ENCODE measurements around the gene DDX42. TPM values are rescaled to one million over a fixed set of nuclear protein-coding genes. Genes with fewer than 3 reads are reported as not detected.

DDX42 gene
- total and polyA plus RNA-seq, 9 of the 15 experiments (the other 6 are each of a cell fraction or from before 2014, with no cell fraction given), result 16.5 to 149 (median 87.6) TPM

DNA sequence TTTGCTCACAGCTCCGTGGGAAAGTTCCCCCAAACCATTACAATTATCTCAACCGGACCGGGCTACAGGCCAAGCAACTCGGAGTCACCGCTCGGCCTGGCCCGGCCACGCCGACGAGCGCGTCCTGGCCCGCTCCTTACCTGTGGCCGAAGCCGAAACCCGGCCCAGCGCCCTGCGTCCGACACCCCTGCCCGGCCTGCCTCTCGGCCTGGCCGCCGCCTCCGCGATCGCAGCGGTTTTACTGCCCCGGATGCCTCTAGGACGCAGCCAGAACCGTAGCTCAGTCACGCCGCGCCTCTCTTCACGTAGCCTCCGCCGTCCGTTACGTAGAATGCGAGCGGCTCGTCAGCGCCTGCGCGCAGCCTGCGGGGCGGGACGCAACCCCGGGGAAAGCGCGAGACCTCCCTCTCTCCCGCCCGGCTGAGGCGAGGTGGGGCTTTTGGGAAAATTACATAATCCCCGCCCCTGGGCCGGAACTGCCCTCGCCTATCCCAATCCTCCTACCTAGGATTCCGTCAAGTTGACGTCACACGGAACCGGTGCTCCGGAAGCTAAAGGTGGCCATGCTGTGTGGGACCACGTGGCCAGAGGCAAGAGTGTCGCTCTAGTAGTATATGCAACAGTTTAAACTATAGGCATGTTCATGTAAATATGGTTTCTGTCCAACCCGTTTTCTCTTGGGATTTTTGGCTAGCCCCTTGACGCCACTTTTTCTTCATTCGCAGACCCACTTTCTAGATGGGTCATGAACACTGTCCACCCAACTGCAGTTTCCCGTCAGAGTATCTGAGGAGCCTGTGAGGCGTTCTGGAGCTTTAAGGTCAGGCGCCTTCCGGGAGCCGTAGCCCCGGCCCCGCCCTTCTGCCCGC is 464 bp upstream of the DDX42 start, which contains the start of gene CCDC47 (continued):
- TF ChIP-seq, protein P1, sequence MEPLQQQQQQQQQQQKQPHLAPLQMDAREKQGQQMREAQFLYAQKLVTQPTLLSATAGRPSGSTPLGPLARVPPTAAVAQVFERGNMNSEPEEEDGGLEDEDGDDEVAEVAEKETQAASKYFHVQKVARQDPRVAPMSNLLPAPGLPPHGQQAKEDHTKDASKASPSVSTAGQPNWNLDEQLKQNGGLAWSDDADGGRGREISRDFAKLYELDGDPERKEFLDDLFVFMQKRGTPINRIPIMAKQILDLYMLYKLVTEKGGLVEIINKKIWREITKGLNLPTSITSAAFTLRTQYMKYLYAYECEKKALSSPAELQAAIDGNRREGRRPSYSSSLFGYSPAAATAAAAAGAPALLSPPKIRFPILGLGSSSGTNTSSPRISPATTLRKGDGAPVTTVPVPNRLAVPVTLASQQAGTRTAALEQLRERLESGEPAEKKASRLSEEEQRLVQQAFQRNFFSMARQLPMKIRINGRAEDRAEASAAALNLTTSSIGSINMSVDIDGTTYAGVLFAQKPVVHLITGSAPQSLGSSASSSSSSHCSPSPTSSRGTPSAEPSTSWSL (CRISPR knock-in tag; IDR thresholded peaks at IDR 0.05; ENCODE audit: borderline replicate concordance), result no peak
- TF ChIP-seq KLF10 (CRISPR knock-in tag; IDR thresholded peaks at IDR 0.05) (no peak), ZNF778 (CRISPR knock-in tag; IDR thresholded peaks at IDR 0.05) (no peak), STAG1 (CRISPR knock-in tag; IDR thresholded peaks at IDR 0.05; ENCODE audit: borderline replicate concordance) (no peak), ZNF239 (CRISPR knock-in tag; IDR thresholded peaks at IDR 0.05) (peak; percentile 52; the same call in 1 of the 2 replicates), ZNF134 (CRISPR knock-in tag; conservative IDR thresholded peaks at IDR 0.05) (no peak), ZNF274 (IDR thresholded peaks at IDR 0.05; ENCODE audit: borderline replicate concordance, low read depth, low read length) (no peak), MTF1 (CRISPR knock-in tag; IDR thresholded peaks at IDR 0.05; ENCODE audit: borderline replicate concordance) (no peak), KAT8 (IDR thresholded peaks at IDR 0.05; ENCODE audit: low read depth) (no peak), MEF2D (tag; conservative IDR thresholded peaks at IDR 0.05; ENCODE audit: low read depth) (peak; percentile 72), RBM25 (IDR thresholded peaks at IDR 0.05; ENCODE audit: low read depth, low read length, severe bottlenecking) (no peak), GTF2A2 (tag; IDR thresholded peaks at IDR 0.05) (no peak), ZNF408 (CRISPR knock-in tag; IDR thresholded peaks at IDR 0.05; ENCODE audit: low read depth) (no peak), TEAD1 (CRISPR knock-in tag; IDR thresholded peaks at IDR 0.05) (peak; percentile 61 to 92; a peak in 3 of 4 replicates), NFRKB (IDR thresholded peaks at IDR 0.05; ENCODE audit: low read depth) (peak; percentile 92), ELF2 (CRISPR knock-in tag; IDR thresholded peaks at IDR 0.05) (peak; percentile 20; the same call in 1 of the 2 replicates), HDAC1 (IDR thresholded peaks at IDR 0.05) (peak; percentile 81 to 99; a peak in 3 of 4 replicates), KDM2B (CRISPR knock-in tag; IDR thresholded peaks at IDR 0.05) (0 out of 2 replicates have a peak, but pooled peaks have one; percentile 5), POLR2G (IDR thresholded peaks at IDR 0.05; ENCODE audit: low read depth, low read length) (peak; percentile 98), GABPB1 (CRISPR knock-in tag; IDR thresholded peaks at IDR 0.05) (peak; percentile 99), NCOA2 (IDR thresholded peaks at IDR 0.05; ENCODE audit: partially characterized antibody in 2 of 2) (no peak), MECOM (CRISPR knock-in tag; IDR thresholded peaks at IDR 0.05) (no peak), ZNF695 (CRISPR knock-in tag; IDR thresholded peaks at IDR 0.05) (no peak), PTTG1 (tag; IDR thresholded peaks at IDR 0.05; ENCODE audit: low read depth) (no peak), KHSRP (IDR thresholded peaks at IDR 0.05) (peak; percentile 58), SMAD2 (IDR thresholded peaks at IDR 0.05; ENCODE audit: low read depth, low read length) (no peak)
- TF ChIP-seq, protein P2, sequence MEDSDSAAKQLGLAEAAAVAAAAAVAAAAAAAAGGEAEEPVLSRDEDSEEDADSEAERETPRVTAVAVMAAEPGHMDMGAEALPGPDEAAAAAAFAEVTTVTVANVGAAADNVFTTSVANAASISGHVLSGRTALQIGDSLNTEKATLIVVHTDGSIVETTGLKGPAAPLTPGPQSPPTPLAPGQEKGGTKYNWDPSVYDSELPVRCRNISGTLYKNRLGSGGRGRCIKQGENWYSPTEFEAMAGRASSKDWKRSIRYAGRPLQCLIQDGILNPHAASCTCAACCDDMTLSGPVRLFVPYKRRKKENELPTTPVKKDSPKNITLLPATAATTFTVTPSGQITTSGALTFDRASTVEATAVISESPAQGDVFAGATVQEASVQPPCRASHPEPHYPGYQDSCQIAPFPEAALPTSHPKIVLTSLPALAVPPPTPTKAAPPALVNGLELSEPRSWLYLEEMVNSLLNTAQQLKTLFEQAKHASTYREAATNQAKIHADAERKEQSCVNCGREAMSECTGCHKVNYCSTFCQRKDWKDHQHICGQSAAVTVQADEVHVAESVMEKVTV (CRISPR knock-in tag; IDR thresholded peaks at IDR 0.05), result no peak
- TF ChIP-seq, protein P3, sequence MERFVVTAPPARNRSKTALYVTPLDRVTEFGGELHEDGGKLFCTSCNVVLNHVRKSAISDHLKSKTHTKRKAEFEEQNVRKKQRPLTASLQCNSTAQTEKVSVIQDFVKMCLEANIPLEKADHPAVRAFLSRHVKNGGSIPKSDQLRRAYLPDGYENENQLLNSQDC (CRISPR knock-in tag; IDR thresholded peaks at IDR 0.05), result peak; percentile 51; the same call in 1 of the 2 replicates
